Panc1 (cell line): Measurements from ENCODE around the gene SPART. TPM values are rescaled to one million over a fixed set of nuclear protein-coding genes. Genes with fewer than 3 reads are reported as not detected.

Source experiments
- ATAC-seq: fragments of 200-7000 bp; cut with Tn5 transposase; 2 replicates; pipeline ENCODE4 v1.9.1; 2020; ENCODE audit warnings: mild to moderate bottlenecking, moderate library complexity
- BruUV-seq: library from RNA; stranded (reverse); fragments of 400-500 nt; replicated peaks from 2 replicates; lab custom pipeline; 2021; lab: Mats Ljungman, UMichigan
- CTCF ChIA-PET: fragments of 300-600 bp; sonication (Branson Sonifier 250); formaldehyde crosslinking; loops from one replicate; lab custom pipeline; 2022; ENCODE audit warnings: antibody characterized with exemption; lab: Charles Lee
- POLR2A ChIA-PET: fragments of 300-600 bp; sonication (Branson Sonifier 250); formaldehyde crosslinking; loops from one replicate; lab custom pipeline; 2022; ENCODE audit warnings: antibody characterized with exemption; lab: Charles Lee
- DNase-seq: peaks from one replicate; pipeline ENCODE4 v3.0.0-alpha.2; 2010; ENCODE audit warnings: low read depth, low spot score
- H3K27ac ChIP-seq: 2 replicates; pipeline ENCODE4 v1.5.1; 2011; ENCODE audit warnings: mild to moderate bottlenecking, low read length, inconsistent platforms
- H3K27me3 ChIP-seq: fragments of 200-500 bp; sonication (Bioruptor generic); 2 replicates; pipeline ENCODE4 v1.6.0; 2014; ENCODE audit warnings: low read length, inconsistent platforms; ENCODE audit not compliant: control insufficient read depth, insufficient read depth
- H3K36me3 ChIP-seq: fragments of 200-500 bp; sonication (Bioruptor generic); 2 replicates; pipeline ENCODE4 v1.5.1; 2014; ENCODE audit warnings: inconsistent platforms, mild to moderate bottlenecking, low read length, moderate library complexity; ENCODE audit not compliant: control insufficient read depth, insufficient read depth
- H3K4me1 ChIP-seq: 2 replicates; pipeline ENCODE4 v1.5.1; 2011; ENCODE audit warnings: inconsistent platforms, mild to moderate bottlenecking, low read length, moderate library complexity; ENCODE audit not compliant: control insufficient read depth, insufficient read depth
- H3K4me3 ChIP-seq, 2 experiments: 2 replicates each; pipeline ENCODE4 v1.5.1; 2011 to 2012; ENCODE audit warnings: low read depth in 2 of 2, low read length in 2 of 2, mild to moderate bottlenecking in 2 of 2, inconsistent platforms in 1 of 2, moderate library complexity in 1 of 2
- H3K9me3 ChIP-seq: fragments of 200-500 bp; sonication (Bioruptor generic); 2 replicates; pipeline ENCODE4 v1.5.1; 2014; ENCODE audit warnings: low read depth, mild to moderate bottlenecking, inconsistent platforms, low read length, moderate library complexity; ENCODE audit not compliant: control insufficient read depth, insufficient read depth
- CTCF ChIP-seq: fragments of 450-650 bp; IDR thresholded peaks from 2 replicates; pipeline ENCODE4 v1.5.1; 2017; ENCODE audit warnings: mild to moderate bottlenecking
- POLR2AphosphoS5 ChIP-seq: IDR thresholded peaks from 2 replicates; pipeline ENCODE4 v1.6.1; 2012; ENCODE audit warnings: mild to moderate bottlenecking, low read depth, low read length, moderate library complexity
- REST ChIP-seq, 2 experiments: IDR thresholded peaks; 2 replicates each; pipeline ENCODE4 v1.6.1; 2011 to 2012; ENCODE audit warnings: low read depth in 2 of 2, control low read depth in 1 of 2, low read length in 1 of 2, mild to moderate bottlenecking in 1 of 2, moderate library complexity in 1 of 2; ENCODE audit not compliant: insufficient read depth in 1 of 2
- SIN3A ChIP-seq: IDR thresholded peaks from 2 replicates; pipeline ENCODE4 v1.6.1; 2012; ENCODE audit warnings: low read depth, mild to moderate bottlenecking, low read length, moderate library complexity, borderline replicate concordance; ENCODE audit not compliant: insufficient read depth
- TCF7L2 ChIP-seq: IDR thresholded peaks from 2 replicates; pipeline ENCODE4 v1.6.1; 2011; ENCODE audit warnings: mild to moderate bottlenecking, low read depth, low read length, inconsistent platforms
- in situ Hi-C: cut with HindIII; loops from 2 replicates; pipeline ENCODE4 v1.10.0; 2016; ENCODE audit warnings: low sequenced_read_pairs, low pct_unique_long_range_greater_than_20kb
- intact Hi-C: fragments of 100-400 bp; cut with micrococcal nuclease; formaldehyde crosslinking; loops from one replicate; pipeline ENCODE4 v1.10.0; 2022; ENCODE audit not compliant: unreplicated experiment
- total RNA-seq: library from RNA; stranded (reverse); gene quantifications from one replicate; pipeline ENCODE4 v1.2.1, GENCODE V29; 2021; ENCODE audit not compliant: unreplicated experiment

The SPART gene
- total RNA-seq, 1 experiment from 2014 or later: 38.9 TPM

GRCh38 chr13:36352350-36352749 lies 6.2 kb upstream of the SPART start:
- no TSS peak for BruUV-seq
- Histone ChIP-seq H3K9me3 (no peaks in the 10 kb centered on the region), H3K27me3 (no peaks in the 10 kb centered on the region), H3K27ac (no peak overlapping the region), H3K4me3 (no peak overlapping the region), H3K36me3 (no peaks in the 10 kb centered on the region; the same call in 1 of the 2 replicates), H3K4me1 (no peaks in the 10 kb centered on the region; the same call in 1 of the 2 replicates)
- CTCF ChIA-PET: no interaction called here
- DNase-seq (no peak), ATAC-seq (no peak)
- no peak for TF ChIP-seq SIN3A
- TF ChIP-seq POLR2AphosphoS5: no peak
- no peak for TF ChIP-seq CTCF
- TF ChIP-seq TCF7L2: no peak
- no peak for TF ChIP-seq REST (IDR thresholded peaks at IDR 0.05; ENCODE audit: insufficient read depth in 1 of 2, low read depth in 2 of 2, low read length in 1 of 2)
- in situ Hi-C loops: no loop called here
- POLR2A ChIA-PET: no interaction called here
- intact Hi-C loops: no loop called here

GRCh38 chr13:36347531-36348210 lies 1.5 kb upstream of the SPART start:
- ChIA-PET CTCF (interaction anchor here (0.7 kb wide), 1 partner anchor 494 kb away, joined by 3 read pairs; no protein-coding TSS in a partner anchor), POLR2A (no interaction called here)
- BruUV-seq: no TSS peak
- ATAC-seq: no peak
- no peaks in the 10 kb centered on the region for H3K27me3 ChIP-seq
- no peak for TF ChIP-seq POLR2AphosphoS5
- TF ChIP-seq SIN3A: no peak
- no peak for TF ChIP-seq REST (IDR thresholded peaks at IDR 0.05; ENCODE audit: insufficient read depth in 1 of 2, low read depth in 2 of 2, low read length in 1 of 2)
- no peak for TF ChIP-seq TCF7L2
- TF ChIP-seq CTCF: no peak
- intact Hi-C loops (no loop called here), in situ Hi-C loops (no loop called here)
- no peaks in the 10 kb centered on the region for H3K36me3 ChIP-seq
- H3K4me3 ChIP-seq: no peak overlapping the region
- H3K27ac ChIP-seq: no peak overlapping the region
- no peak for DNase-seq
- no peaks in the 10 kb centered on the region for H3K9me3 ChIP-seq
- H3K4me1 ChIP-seq: peaks cover 4% of the 10 kb centered on the region; the same call in 1 of the 2 replicates
